ENCODE data around the gene APOL3.
"Not testable (repeated sequence)": the region's sequence is repeated elsewhere in the genome, so short reads cannot be mapped to it uniquely, and the experiment has no call there.

The APOL3 gene

GRCh38 chr22:36201630-36202319 lies 41.2 kb upstream of the APOL3 start, which contains the start of gene APOL4:
Gene APOL4 (minus strand): TSS chr22:36201809. CDS start chr22:36201734, 75 bp downstream.
- TF ChIP-seq, protein P1, sequence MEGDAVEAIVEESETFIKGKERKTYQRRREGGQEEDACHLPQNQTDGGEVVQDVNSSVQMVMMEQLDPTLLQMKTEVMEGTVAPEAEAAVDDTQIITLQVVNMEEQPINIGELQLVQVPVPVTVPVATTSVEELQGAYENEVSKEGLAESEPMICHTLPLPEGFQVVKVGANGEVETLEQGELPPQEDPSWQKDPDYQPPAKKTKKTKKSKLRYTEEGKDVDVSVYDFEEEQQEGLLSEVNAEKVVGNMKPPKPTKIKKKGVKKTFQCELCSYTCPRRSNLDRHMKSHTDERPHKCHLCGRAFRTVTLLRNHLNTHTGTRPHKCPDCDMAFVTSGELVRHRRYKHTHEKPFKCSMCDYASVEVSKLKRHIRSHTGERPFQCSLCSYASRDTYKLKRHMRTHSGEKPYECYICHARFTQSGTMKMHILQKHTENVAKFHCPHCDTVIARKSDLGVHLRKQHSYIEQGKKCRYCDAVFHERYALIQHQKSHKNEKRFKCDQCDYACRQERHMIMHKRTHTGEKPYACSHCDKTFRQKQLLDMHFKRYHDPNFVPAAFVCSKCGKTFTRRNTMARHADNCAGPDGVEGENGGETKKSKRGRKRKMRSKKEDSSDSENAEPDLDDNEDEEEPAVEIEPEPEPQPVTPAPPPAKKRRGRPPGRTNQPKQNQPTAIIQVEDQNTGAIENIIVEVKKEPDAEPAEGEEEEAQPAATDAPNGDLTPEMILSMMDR (IDR thresholded peaks at IDR 0.05; ENCODE audit: low read length) = no peak
- TF ChIP-seq EZH2 (IDR thresholded peaks at IDR 0.05; ENCODE audit: borderline replicate concordance, low read length) = no peak
- no peaks in the 10 kb centered on the region for H3K36me3 ChIP-seq (ENCODE audit: insufficient read depth, low read length)
- H3K9me2 ChIP-seq (ENCODE audit: low read depth, low read length) = no peaks in the 10 kb centered on the region
- peaks cover 33% of the 10 kb centered on the region for H3K4me1 ChIP-seq (ENCODE audit: insufficient read depth, low read length, severe bottlenecking)
- no peaks in the 10 kb centered on the region for H4K20me1 ChIP-seq (ENCODE audit: insufficient read depth, low read length)
- H3K4me2 ChIP-seq (ENCODE audit: low read length) = no peak within 1 kb of the TSS
- no peaks in the 10 kb centered on the region for H3K27me3 ChIP-seq (ENCODE audit: insufficient read depth, low read length)
- no peaks in the 10 kb centered on the region for H3K9me3 ChIP-seq (ENCODE audit: low read length)
- H3K4me3 ChIP-seq (ENCODE audit: low read depth, low read length, poor library complexity, severe bottlenecking) = no peak within 1 kb of the TSS
- H2AFZ ChIP-seq (ENCODE audit: low read length) = no peak within 1 kb of the TSS
- no peak within 1 kb of the TSS for H3K9ac ChIP-seq (ENCODE audit: low read length)
- no peaks in the 10 kb centered on the region for H3K79me2 ChIP-seq (ENCODE audit: insufficient read depth, low read length)
- H3K27ac ChIP-seq (ENCODE audit: low read depth, low read length, poor library complexity, severe bottlenecking) = no peak within 1 kb of the TSS
- H3F3A ChIP-seq (ENCODE audit: insufficient read depth, low read length) = no peaks in the 10 kb centered on the region

GRCh38 chr22:36201025-36201424 lies 40.5 kb upstream of the APOL3 start:
- H3K4me3 ChIP-seq (ENCODE audit: low read depth, low read length, poor library complexity, severe bottlenecking); H3K4me2 ChIP-seq (ENCODE audit: low read length); H2AFZ ChIP-seq (ENCODE audit: low read length); H3K27ac ChIP-seq (ENCODE audit: low read depth, low read length, poor library complexity, severe bottlenecking); H3K9me3 ChIP-seq (ENCODE audit: low read length); H3K27me3 ChIP-seq (ENCODE audit: insufficient read depth, low read length); H3K9me2 ChIP-seq (ENCODE audit: low read depth, low read length); H3F3A ChIP-seq (ENCODE audit: insufficient read depth, low read length); H3K36me3 ChIP-seq (ENCODE audit: insufficient read depth, low read length); H4K20me1 ChIP-seq (ENCODE audit: insufficient read depth, low read length); H3K9ac ChIP-seq (ENCODE audit: low read length); H3K79me2 ChIP-seq (ENCODE audit: insufficient read depth, low read length): not testable (repeated sequence)
- H3K4me1 ChIP-seq (ENCODE audit: insufficient read depth, low read length, severe bottlenecking) = peaks cover 30% of the 10 kb centered on the region

DNA sequence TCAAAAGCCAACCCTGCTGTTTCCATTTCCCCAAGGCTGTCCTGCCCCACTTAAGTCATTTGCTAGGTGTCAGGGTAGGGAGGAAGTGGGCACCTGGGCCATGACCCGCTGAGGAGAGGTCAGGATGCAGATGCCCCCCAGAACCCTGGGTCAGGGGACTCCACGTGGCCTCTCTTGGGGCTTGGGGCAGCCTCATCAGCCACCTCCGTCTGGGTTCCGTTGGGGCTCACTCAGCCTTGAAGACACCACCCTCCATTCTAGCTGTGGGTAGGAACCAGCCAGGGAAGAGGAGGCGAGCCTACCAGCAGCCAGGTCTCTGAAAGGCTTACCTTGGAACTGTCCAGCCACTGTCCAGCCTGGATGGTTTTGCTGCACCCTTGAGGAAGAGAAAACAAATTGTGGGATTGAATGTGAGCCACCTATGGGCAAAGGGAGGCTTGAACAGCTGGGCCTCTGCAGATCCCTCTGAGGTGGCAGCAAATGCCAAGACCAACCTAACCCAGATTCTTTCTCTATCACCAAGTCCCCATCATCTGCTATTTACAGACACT lies 38.5 kb upstream of the APOL3 start:
- Histone ChIP-seq H3K27ac (ENCODE audit: low read depth, low read length, poor library complexity, severe bottlenecking) (no peak overlapping the region), H3K79me2 (ENCODE audit: insufficient read depth, low read length) (no peaks in the 10 kb centered on the region), H3K9ac (ENCODE audit: low read length) (no peak overlapping the region), H2AFZ (ENCODE audit: low read length) (no peak overlapping the region), H3K9me2 (ENCODE audit: low read depth, low read length) (no peaks in the 10 kb centered on the region), H3F3A (ENCODE audit: insufficient read depth, low read length) (no peaks in the 10 kb centered on the region), H3K4me2 (ENCODE audit: low read length) (no peak overlapping the region), H3K27me3 (ENCODE audit: insufficient read depth, low read length) (no peaks in the 10 kb centered on the region), H4K20me1 (ENCODE audit: insufficient read depth, low read length) (no peaks in the 10 kb centered on the region), H3K9me3 (ENCODE audit: low read length) (no peaks in the 10 kb centered on the region), H3K4me3 (ENCODE audit: low read depth, low read length, poor library complexity, severe bottlenecking) (no peak overlapping the region), H3K36me3 (ENCODE audit: insufficient read depth, low read length) (no peaks in the 10 kb centered on the region), H3K4me1 (ENCODE audit: insufficient read depth, low read length, severe bottlenecking) (peaks cover 28% of the 10 kb centered on the region)
- no peak for TF ChIP-seq EZH2 (IDR thresholded peaks at IDR 0.05; ENCODE audit: borderline replicate concordance, low read length)
- TF ChIP-seq, protein P1 (IDR thresholded peaks at IDR 0.05; ENCODE audit: low read length) = no peak

DNA sequence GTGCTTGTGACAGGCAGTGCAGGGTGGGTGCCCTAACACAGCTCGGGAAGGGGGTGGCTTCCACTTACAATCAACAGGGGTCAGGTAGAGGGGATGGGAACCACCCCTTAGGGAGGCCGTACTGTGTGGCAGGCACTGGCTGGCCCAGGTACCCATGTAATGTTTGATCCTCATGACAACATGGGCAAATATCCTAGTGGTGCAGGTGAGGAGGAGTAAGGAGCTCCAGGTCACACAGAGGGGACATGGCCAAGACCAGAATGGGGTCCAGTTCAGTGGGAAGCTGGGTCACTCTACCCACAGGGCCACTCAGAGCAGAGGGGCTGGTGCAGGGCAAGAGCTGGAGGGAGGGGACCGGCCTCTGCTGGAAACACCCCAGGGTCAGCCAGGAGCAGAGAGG lies 38.0 kb upstream of the APOL3 start:
- Histone ChIP-seq H3K4me1 (ENCODE audit: insufficient read depth, low read length, severe bottlenecking) (peaks cover 28% of the 10 kb centered on the region), H3K79me2 (ENCODE audit: insufficient read depth, low read length) (no peaks in the 10 kb centered on the region), H4K20me1 (ENCODE audit: insufficient read depth, low read length) (no peaks in the 10 kb centered on the region), H3K9ac (ENCODE audit: low read length) (no peak overlapping the region), H3K36me3 (ENCODE audit: insufficient read depth, low read length) (no peaks in the 10 kb centered on the region), H3F3A (ENCODE audit: insufficient read depth, low read length) (no peaks in the 10 kb centered on the region), H3K4me2 (ENCODE audit: low read length) (no peak overlapping the region), H2AFZ (ENCODE audit: low read length) (no peak overlapping the region), H3K27me3 (ENCODE audit: insufficient read depth, low read length) (no peaks in the 10 kb centered on the region), H3K27ac (ENCODE audit: low read depth, low read length, poor library complexity, severe bottlenecking) (no peak overlapping the region), H3K4me3 (ENCODE audit: low read depth, low read length, poor library complexity, severe bottlenecking) (no peak overlapping the region), H3K9me2 (ENCODE audit: low read depth, low read length) (no peaks in the 10 kb centered on the region), H3K9me3 (ENCODE audit: low read length) (no peaks in the 10 kb centered on the region)
- TF ChIP-seq, protein P1 (IDR thresholded peaks at IDR 0.05; ENCODE audit: low read length) = no peak
- TF ChIP-seq EZH2 (IDR thresholded peaks at IDR 0.05; ENCODE audit: borderline replicate concordance, low read length) = no peak
